CD4-positive, alpha-beta T cell treated with Interleukin-15 for 4 hours (primary cell): Measurements from ENCODE around the gene ANO1.

Experiments
- DNase-seq: peaks from one replicate; pipeline ENCODE4 v3.0.0-alpha.2; 2020; ENCODE audit warnings: low spot score

ANO1 gene

DNA sequence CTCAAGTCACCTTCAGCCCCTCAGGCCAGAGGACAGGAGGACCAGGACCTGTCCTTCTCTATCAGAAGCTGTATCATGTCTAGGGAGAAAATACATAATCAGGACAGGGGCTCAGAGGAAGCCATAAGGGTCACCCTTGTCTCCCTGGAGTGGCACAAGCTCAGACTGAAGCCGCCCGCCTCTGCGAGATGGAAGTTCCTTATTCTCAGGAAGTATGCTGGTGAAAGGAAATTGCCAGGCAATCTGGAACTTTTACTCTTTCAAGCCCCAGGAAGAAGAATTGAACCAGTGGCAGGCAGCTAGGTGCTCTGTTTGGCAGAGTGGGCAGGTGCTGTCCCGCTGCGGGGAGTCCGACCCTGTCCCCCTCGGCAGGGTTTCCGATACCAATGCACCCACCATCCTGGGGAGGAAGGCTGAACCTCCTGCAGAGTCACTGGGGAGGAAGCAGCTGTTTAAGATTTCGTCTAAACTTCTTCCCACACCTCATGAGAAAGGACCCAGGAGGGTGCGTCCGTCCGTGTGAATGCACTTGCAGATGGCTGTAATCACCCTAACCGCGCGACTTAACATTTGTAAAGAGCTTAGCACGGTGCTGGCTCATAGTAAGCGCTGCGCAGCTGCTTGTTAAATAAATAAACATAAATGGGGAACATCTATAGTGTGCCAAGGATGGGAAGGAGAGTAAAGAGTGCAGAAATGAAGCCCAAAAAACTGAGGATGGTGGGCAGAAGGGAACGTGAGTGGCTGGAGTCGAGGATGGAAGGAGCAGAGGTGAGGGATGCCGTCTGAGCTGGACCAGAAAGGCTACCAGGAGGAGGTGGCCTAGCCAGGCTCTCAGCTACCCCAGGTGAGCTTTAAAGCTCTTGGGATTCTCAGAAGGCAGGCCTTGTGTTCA lies 5.0 kb upstream of the ANO1 start:
- no peak for DNase-seq

- DNase-seq, result no peak
Observed at GRCh38 chr11:70073871-70074371, 4.2 kb upstream of the ANO1 start.

DNA sequence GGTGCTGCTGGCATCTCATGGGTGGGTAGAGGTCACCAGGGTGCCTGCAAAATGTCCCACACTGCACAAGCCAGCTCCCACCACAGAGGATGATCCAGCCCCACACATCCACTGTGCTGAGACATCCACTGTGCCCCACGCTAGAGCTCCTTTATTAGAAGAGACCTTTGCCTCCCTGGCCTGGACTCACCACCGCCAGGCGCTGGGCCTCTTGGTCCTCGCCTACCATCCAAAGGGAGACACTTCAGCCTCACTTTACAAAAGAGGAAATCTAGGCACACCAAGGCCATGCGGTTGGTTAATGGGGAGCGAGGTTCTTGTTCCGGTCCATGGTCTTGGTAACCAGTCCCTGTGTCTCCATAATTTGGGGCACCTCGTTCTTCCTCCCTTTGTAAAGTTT lies 3.4 kb upstream of the ANO1 start:
- DNase-seq, result no peak

DNA sequence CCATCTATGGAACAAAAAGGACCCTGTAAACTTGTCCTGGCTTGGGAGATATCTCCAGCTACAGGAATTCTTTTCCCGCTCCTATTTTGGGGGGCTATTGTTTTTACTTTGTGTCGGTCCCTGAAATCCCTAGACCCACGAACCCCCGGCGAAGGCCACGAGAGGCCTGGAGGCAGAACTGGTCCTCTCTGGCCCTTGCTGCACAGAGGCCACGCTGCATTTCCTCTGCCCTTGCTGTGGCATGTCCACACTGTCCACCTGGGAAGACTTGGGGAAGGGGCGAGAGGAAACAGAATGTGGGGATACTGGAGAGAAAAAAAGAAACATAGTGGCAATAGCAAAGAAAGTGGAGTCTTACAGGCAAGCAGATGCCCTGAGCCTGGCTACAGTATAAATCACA lies 2.3 kb upstream of the ANO1 start:
- no peak for DNase-seq

DNA sequence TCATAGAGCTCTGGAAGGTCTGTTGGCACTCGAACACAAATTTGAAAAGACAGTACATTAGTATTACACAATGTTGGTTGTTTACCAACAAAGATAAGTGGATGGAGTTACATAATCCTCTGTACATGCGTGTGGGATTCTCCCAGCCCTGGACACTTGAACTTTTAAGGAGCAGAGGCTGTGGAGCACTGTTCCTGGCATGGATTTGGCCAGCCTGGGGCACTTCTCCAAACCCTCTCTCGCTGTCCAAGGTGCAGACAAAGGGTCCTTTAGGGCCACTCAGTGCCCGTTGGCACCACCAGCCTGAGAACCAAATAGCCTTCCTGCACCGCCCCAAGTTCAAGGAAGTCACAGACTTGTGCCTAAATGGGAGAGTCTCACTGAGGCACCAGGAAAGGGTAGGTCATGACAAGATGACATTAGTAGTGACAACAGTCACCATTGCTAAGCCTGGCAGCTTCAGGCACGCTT lies 1.6 kb upstream of the ANO1 start:
- DNase-seq, result no peak

- no peak for DNase-seq
Observed at GRCh38 chr11:70077411-70078094, 564 bp upstream of the ANO1 start.

DNA sequence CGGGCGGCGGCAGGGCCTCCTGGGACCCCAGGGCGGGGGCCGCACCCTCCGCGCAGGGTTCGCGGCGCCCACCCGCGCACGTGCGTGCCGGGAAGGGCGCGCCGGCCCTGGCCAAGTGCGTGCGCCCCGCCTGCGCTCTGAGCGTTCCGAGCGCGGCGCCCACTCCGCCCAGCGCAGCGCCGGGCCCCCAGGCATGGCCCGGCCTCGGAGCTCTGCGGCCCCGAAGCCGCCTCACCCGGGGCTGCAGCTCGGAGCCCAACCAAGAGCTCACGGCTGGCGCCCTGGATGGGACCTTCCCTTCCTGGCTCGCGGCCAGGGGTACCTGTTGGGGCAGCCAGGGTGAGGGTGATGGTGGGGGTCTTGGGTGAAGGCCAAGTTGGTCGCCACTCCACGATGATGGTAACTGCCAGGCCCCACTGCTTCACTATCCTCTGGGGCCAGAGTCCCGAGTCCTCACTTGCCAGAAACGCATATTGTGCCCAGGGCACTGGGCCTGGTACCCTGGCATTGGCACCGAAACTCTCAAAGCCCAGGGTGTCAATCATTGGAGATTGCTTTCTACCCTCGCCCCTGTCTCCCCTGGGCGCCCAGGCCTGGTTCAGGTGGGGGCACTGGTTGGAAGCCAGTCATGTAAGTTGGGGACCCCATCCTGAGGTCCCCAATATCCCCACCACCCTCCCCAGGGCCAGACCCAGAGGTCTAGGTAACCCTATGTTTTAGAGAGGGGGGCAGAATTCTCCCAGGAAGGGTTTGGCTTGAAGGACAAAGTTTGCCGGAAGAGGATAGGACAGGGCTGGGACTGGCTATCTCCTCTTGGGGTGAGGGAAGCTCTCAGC lies 882 bp downstream of the ANO1 start:
- no peak for DNase-seq

GRCh38 chr11:70079691-70080090 lies 1.6 kb downstream of the ANO1 start:
- DNase-seq, result no peak

- DNase-seq, result no peak
Observed at GRCh38 chr11:70080763-70081162, 2.6 kb downstream of the ANO1 start.

- DNase-seq, result no peak
Observed at GRCh38 chr11:70082829-70083228, 4.7 kb downstream of the ANO1 start.

- DNase-seq, result no peak
Observed at GRCh38 chr11:70084046-70084984, 6.2 kb downstream of the ANO1 start.

GRCh38 chr11:70085815-70086769 lies 8.0 kb downstream of the ANO1 start:
- no peak for DNase-seq

GRCh38 chr11:70087446-70088167 lies 9.5 kb downstream of the ANO1 start:
- no peak for DNase-seq

DNA sequence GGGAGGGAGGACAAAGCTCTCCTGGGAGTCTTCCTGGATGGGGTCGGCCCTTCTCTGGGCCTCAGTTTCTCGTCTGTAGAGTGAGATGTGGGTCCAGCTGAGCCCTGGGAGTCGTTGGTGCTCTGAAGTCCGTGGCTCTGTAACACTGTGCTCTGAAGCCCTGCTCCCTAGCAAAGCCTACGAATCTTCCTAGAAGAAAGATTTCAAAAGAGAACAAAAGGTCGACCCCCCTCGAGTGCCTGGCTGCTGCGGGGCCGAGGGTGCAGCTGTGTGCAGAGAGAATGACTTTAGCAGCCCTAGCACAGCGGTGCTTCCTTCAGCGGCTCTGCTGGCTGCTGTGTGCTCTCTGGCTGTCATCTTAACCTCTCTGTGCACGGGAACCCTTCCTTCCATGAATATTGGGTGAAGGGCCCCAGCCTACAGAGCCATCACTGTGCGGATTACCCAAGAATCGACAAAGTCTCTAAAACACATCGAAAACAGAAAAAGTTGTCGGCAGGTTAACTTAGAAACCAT lies 10.7 kb downstream of the ANO1 start:
- DNase-seq, result no peak

- DNase-seq, result no peak
Observed at GRCh38 chr11:70089631-70090030, 11.5 kb downstream of the ANO1 start.

- DNase-seq, result no peak
Observed at GRCh38 chr11:70090961-70091381, 12.9 kb downstream of the ANO1 start.

GRCh38 chr11:70091638-70092037 lies 13.5 kb downstream of the ANO1 start:
- DNase-seq, result no peak

GRCh38 chr11:70092959-70093715 lies 15.0 kb downstream of the ANO1 start:
- no peak for DNase-seq
